PC-3 (cell line): ENCODE results near the gene WFDC11. TPM values are rescaled to one million over a fixed set of nuclear protein-coding genes. Genes with fewer than 3 reads are reported as not detected.

Experiments
- ATAC-seq: fragments of 200-7000 bp; cut with Tn5 transposase; 2 replicates; pipeline ENCODE4 v1.9.1; 2020; ENCODE audit warnings: mild to moderate bottlenecking, moderate library complexity
- BruUV-seq: library from RNA; stranded (reverse); fragments of 400-500 nt; replicated peaks from 2 replicates; lab custom pipeline; 2021; lab: Mats Ljungman, UMichigan
- CTCF ChIA-PET: fragments of 300-600 bp; sonication (Branson Sonifier 250); formaldehyde crosslinking; loops from one replicate; lab custom pipeline; 2022; ENCODE audit warnings: antibody characterized with exemption; lab: Charles Lee
- POLR2A ChIA-PET: fragments of 300-600 bp; sonication (Branson Sonifier 250); formaldehyde crosslinking; loops from one replicate; lab custom pipeline; 2022; ENCODE audit warnings: antibody characterized with exemption; ENCODE audit not compliant: unreplicated experiment; lab: Charles Lee
- DNase-seq: peaks from one replicate; pipeline ENCODE4 v3.0.0-alpha.2; 2015
- H2AFZ ChIP-seq: fragments of 300-600 bp; sonication (generic); 2 replicates; pipeline ENCODE4 v1.6.0; 2016; ENCODE audit warnings: antibody characterized with exemption, low read length
- H3F3A ChIP-seq: fragments of 300-600 bp; sonication (generic); one replicate; pipeline ENCODE4 v1.6.0; 2017; ENCODE audit warnings: antibody characterized with exemption, low read length, control low read depth, mild to moderate bottlenecking; ENCODE audit not compliant: unreplicated experiment
- H3K27ac ChIP-seq: fragments of 300-600 bp; sonication (generic); 2 replicates; pipeline ENCODE4 v1.5.1; 2016; ENCODE audit warnings: mild to moderate bottlenecking, low read length
- H3K27me3 ChIP-seq: fragments of 300-600 bp; sonication (generic); 2 replicates; pipeline ENCODE4 v1.6.1; 2016; ENCODE audit warnings: low read length, mixed read lengths
- H3K36me3 ChIP-seq: fragments of 300-600 bp; sonication (generic); 2 replicates; pipeline ENCODE4 v1.6.1; 2016; ENCODE audit warnings: low read depth, mixed run types, low read length, mixed read lengths
- H3K4me1 ChIP-seq: fragments of 300-600 bp; sonication (generic); 2 replicates; pipeline ENCODE4 v1.5.1; 2016; ENCODE audit warnings: low read length; ENCODE audit not compliant: insufficient read depth
- H3K4me2 ChIP-seq: fragments of 300-600 bp; sonication (generic); 2 replicates; pipeline ENCODE4 v1.6.0; 2016; ENCODE audit warnings: low read length
- H3K4me3 ChIP-seq: fragments of 300-600 bp; sonication (generic); 2 replicates; pipeline ENCODE4 v1.5.1; 2016; ENCODE audit warnings: mild to moderate bottlenecking, low read length, mixed read lengths
- H3K79me2 ChIP-seq: fragments of 300-600 bp; sonication (generic); 2 replicates; pipeline ENCODE4 v1.6.1; 2017; ENCODE audit warnings: low read length, mixed read lengths
- H3K9ac ChIP-seq: fragments of 300-600 bp; sonication (generic); 2 replicates; pipeline ENCODE4 v1.6.0; 2016; ENCODE audit warnings: mild to moderate bottlenecking, low read length
- H3K9me2 ChIP-seq: fragments of 300-600 bp; sonication (generic); replicated peaks from 2 replicates; pipeline ENCODE4 v1.6.1; 2016; ENCODE audit warnings: mixed run types, low read length, mixed read lengths
- H3K9me3 ChIP-seq: fragments of 300-600 bp; sonication (generic); 2 replicates; pipeline ENCODE4 v1.6.1; 2016; ENCODE audit warnings: low read length, mixed read lengths
- H4K20me1 ChIP-seq: fragments of 300-600 bp; sonication (generic); 2 replicates; pipeline ENCODE4 v1.6.1; 2016; ENCODE audit warnings: low read length, mixed read lengths
- EZH2 ChIP-seq: fragments of 300-600 bp; sonication (generic); IDR thresholded peaks from one replicate; pipeline ENCODE4 v1.6.1; 2017; ENCODE audit warnings: antibody characterized with exemption, mild to moderate bottlenecking, low read length; ENCODE audit not compliant: unreplicated experiment
- EZH2phosphoT487 ChIP-seq: fragments of 300-600 bp; sonication (generic); IDR thresholded peaks from 2 replicates; pipeline ENCODE4 v1.6.1; 2018; ENCODE audit warnings: mild to moderate bottlenecking, antibody characterized with exemption, low read length, borderline replicate concordance
- intact Hi-C: fragments of 100-400 bp; cut with micrococcal nuclease; formaldehyde crosslinking; loops from 2 replicates; pipeline ENCODE4 v1.9.0; 2023
- total RNA-seq: library from RNA; depleted of rRNA; stranded (reverse); fragments of >200 nt; gene quantifications from 2 replicates; pipeline ENCODE4 v1.2.3, GENCODE V29; 2014
- TF ChIP-seq, protein P1 (sequence below): fragments of 300-600 bp; sonication (generic); conservative IDR thresholded peaks from 2 replicates; pipeline ENCODE4 v1.5.1; 2017; ENCODE audit warnings: antibody characterized with exemption, low read depth, mild to moderate bottlenecking, low read length

WFDC11 gene
- total RNA-seq, 1 experiment from 2014 or later, result not detected

DNA sequence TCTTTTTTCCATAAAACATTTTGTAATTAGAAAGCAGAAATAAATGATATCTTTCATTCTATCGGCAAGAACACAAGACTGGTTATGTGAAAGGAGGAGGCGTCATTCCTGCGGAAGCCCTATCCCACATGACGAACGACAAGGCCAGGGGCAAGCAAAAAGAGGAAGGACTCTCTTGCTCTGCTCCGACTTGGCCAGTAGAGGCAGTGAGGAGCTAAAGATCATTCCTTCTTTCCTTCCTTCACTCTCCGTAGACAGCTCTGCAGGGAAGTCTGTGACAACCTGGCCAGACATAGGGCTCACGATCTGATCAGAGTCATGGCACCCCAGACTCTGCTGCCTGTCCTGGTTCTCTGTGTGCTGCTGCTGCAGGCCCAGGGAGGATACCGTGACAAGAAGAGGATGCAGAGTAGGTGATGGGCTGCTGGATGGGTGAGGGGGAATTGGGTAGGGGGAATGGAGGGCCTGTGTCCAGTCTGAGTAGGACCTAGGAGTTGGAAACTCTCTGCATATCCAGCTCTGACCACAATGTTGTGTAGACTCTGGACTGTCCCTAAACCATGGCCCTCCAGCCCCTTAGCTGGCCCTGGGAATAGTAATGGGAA is 40.4 kb downstream of the WFDC11 start, which contains the start of gene WFDC10A:
Gene WFDC10A, plus strand, starts transcription at position 244 of the 605 bp plus-strand sequence. Its CDS starts 75 bp downstream, at position 319.
- BruUV-seq, result no TSS peak
- Histone ChIP-seq H3K79me2 (no peaks in the 10 kb centered on the region), H4K20me1 (no peaks in the 10 kb centered on the region), H3K27me3 (peaks cover 5% of the 10 kb centered on the region; the same call in 1 of the 2 replicates), H3K36me3 (no peaks in the 10 kb centered on the region), H3K4me2 (peak within 1 kb of the TSS; percentile 37), H3K4me3 (no peak within 1 kb of the TSS), H3K27ac (no peak within 1 kb of the TSS), H2AFZ (no peak within 1 kb of the TSS), H3K9me2 (no peaks in the 10 kb centered on the region), H3K9me3 (no peaks in the 10 kb centered on the region), H3K9ac (no peak within 1 kb of the TSS), H3F3A (no peaks in the 10 kb centered on the region), H3K4me1 (no peaks in the 10 kb centered on the region)
- ChIA-PET POLR2A (no interaction called here), CTCF (interaction anchor here (0.6 to 2.0 kb wide), 6 partner anchors 12 to 1101 kb away, joined by 3 to 11 read pairs (median 4); no protein-coding TSS in a partner anchor)
- intact Hi-C loops, result loop anchor here (10.0 kb wide), 1 partner anchor 135 kb away; no protein-coding TSS in a partner anchor
- peak; percentile 100 for ATAC-seq
- TF ChIP-seq, protein P1, sequence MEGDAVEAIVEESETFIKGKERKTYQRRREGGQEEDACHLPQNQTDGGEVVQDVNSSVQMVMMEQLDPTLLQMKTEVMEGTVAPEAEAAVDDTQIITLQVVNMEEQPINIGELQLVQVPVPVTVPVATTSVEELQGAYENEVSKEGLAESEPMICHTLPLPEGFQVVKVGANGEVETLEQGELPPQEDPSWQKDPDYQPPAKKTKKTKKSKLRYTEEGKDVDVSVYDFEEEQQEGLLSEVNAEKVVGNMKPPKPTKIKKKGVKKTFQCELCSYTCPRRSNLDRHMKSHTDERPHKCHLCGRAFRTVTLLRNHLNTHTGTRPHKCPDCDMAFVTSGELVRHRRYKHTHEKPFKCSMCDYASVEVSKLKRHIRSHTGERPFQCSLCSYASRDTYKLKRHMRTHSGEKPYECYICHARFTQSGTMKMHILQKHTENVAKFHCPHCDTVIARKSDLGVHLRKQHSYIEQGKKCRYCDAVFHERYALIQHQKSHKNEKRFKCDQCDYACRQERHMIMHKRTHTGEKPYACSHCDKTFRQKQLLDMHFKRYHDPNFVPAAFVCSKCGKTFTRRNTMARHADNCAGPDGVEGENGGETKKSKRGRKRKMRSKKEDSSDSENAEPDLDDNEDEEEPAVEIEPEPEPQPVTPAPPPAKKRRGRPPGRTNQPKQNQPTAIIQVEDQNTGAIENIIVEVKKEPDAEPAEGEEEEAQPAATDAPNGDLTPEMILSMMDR, result peak; percentile 80
- no peak for TF ChIP-seq EZH2phosphoT487
- DNase-seq, result peak; percentile 79

DNA sequence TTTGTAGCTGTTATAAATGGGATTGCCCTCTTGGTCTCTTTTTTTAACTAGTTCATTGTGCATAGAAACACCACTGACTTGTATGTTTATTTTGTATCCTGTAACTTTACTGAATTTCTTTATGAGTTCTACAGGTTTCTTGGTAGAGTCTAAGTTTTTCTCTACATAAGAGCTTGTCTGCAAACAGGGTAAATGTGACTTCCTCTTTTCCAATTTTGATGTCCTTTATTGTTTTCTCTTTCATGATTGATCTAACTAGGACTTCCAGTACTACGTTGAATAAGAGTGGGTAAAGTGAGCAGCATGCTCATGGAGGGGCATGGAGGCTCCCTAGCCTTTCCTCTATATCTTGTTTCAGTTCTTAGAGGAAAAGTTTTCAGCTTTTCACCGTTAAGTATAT is 43.5 kb downstream of the WFDC11 start:
- Histone ChIP-seq H4K20me1 (no peaks in the 10 kb centered on the region), H3K4me2 (no peak overlapping the region), H3K4me1 (no peaks in the 10 kb centered on the region), H3K79me2 (no peaks in the 10 kb centered on the region), H3F3A (no peaks in the 10 kb centered on the region), H3K36me3 (no peaks in the 10 kb centered on the region), H3K27me3 (no peaks in the 10 kb centered on the region), H3K27ac (no peak overlapping the region), H3K9me2 (no peaks in the 10 kb centered on the region), H3K9ac (no peak overlapping the region), H3K4me3 (no peak overlapping the region), H3K9me3 (no peaks in the 10 kb centered on the region), H2AFZ (no peak overlapping the region)
- no peak for ATAC-seq
- TF ChIP-seq EZH2 (no peak), EZH2phosphoT487 (no peak)
- TF ChIP-seq, protein P1, result no peak
- ChIA-PET POLR2A (no interaction called here), CTCF (no interaction called here)
- no peak for DNase-seq
- intact Hi-C loops, result loop anchor here (10.0 kb wide), 1 partner anchor 138 kb away; no protein-coding TSS in a partner anchor
- BruUV-seq, result no TSS peak

DNA sequence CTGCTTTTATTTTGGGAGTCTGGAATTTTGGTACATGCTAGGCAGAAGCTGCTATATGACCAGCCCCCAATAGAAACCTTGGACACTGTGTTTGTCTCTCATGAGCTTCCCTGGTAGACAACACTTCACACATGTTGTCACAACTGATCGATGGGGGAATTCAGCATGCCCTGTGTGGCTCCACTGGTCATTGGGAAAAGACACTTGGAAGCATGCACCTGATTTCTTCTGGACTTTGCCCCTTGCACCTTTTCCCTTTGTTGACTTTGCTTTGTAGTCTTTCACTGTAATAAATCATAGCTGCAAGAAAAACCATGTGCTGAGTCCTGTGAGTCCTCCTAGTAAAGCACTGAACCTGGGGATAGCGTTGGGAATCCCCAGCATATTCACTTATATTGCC is 48.4 kb downstream of the WFDC11 start:
- no peaks in the 10 kb centered on the region for H4K20me1 ChIP-seq
- H3K9me2 ChIP-seq, result no peaks in the 10 kb centered on the region
- no peak overlapping the region for H3K9ac ChIP-seq
- no peak overlapping the region for H3K27ac ChIP-seq
- no peak overlapping the region for H3K4me3 ChIP-seq
- BruUV-seq, result no TSS peak
- no peaks in the 10 kb centered on the region for H3K79me2 ChIP-seq
- POLR2A ChIA-PET, result no interaction called here
- intact Hi-C loops, result loop anchor here (10.0 kb wide), 1 partner anchor 143 kb away; no protein-coding TSS in a partner anchor
- H3K36me3 ChIP-seq, result no peaks in the 10 kb centered on the region
- H3F3A ChIP-seq, result no peaks in the 10 kb centered on the region
- no peak overlapping the region for H2AFZ ChIP-seq
- DNase-seq (no peak), ATAC-seq (no peak)
- no peak overlapping the region for H3K4me2 ChIP-seq
- H3K4me1 ChIP-seq, result peaks cover 11% of the 10 kb centered on the region
- no peak for TF ChIP-seq EZH2phosphoT487
- TF ChIP-seq, protein P1, result no peak
- no peak for TF ChIP-seq EZH2
- CTCF ChIA-PET, result no interaction called here
- no peaks in the 10 kb centered on the region for H3K9me3 ChIP-seq
- H3K27me3 ChIP-seq, result no peaks in the 10 kb centered on the region
